A549 treated with Hydrocortisone at 1 μM for 4 hours (cell line): ENCODE data around the gene HAAO. TPM values are rescaled to one million over a fixed set of nuclear protein-coding genes. Genes with fewer than 3 reads are reported as not detected.

Source experiments
- total RNA-seq: library from RNA; stranded (reverse); fragments of 200-300 nt; extraction: Qiagen RNA extraction; gene quantifications from 5 replicates; pipeline ENCODE4 v1.2.3, GENCODE V29; 2022

Gene HAAO
- total RNA-seq, result not detected in 5 replicates

DNA sequence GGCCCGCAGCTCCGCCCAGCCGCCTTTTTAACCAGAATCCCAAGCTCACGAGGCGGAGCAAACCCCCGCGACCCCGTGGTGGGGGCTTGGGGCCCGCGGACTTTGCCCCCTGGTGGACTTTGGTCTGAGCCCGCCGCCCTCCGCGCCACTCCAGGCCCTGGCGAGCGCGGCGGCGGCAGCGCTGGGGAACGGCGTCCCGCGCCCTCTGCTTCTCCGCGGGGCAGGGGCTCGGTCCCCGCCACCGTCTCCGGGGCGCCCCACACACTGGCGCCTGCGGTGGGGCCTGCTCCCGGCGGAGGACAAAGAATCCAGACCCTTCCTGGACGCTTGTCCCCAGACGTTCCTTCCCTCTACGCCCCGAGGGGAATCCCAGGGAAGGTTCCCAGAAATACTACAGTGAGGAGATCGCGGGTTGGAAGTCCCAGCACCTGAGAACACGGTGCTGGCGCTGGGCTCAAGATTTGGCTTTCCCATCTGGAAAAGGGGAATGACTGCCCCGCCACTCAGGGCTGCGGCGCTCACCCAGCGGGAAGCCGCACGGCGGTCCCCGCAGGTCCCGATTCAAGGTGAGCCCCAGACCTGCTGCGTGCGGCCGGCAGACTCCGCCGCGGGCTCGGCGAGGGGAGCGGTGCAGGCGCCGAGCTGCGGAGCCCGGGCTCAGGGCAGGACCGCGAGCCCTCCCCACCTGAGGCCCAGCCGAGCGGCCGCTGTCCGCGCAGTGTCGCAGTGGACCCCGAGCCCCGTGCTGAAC, at the start of gene HAAO:
Gene HAAO (minus strand): TSS at position 1 of the 751 bp plus-strand sequence. CDS start 47 bp downstream, outside the sequence.

DNA sequence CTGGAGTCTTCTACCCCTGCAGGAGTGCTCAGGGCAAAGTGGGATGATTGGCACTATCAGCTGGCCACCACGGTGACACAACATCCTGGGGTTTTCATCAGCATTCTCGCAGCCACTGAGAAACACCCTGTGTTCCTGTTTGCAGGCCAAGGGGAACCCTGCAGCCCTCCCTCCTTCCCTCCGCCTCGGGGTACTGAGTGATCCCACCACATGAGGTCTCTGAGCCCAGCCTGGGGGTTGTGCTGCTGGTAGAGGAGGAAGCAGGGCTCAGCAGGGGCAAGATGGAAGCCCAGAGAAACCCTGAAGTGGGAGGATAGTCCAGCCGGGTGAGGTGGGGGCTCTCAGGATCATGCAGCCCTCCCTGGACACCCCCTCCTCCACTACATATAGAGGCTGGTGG, 28.3 kb downstream of the HAAO start, which contains the start of gene OXER1:
Gene OXER1 (minus strand): TSS at position 40 of the 400 bp plus-strand sequence. CDS start 73 bp downstream, outside the sequence.

Other genes starting within 250 kb of the HAAO start
- 25.3 to 36.5 TPM (median 30.8 TPM) in 5 replicates for gene MTA3, start 224.0 kb downstream of the HAAO start, total RNA-seq
- gene OXER1, start 28.4 kb downstream of the HAAO start, total RNA-seq, result not detected in 5 replicates